ENCODE data around the gene NUAK1.

Gene NUAK1

DNA sequence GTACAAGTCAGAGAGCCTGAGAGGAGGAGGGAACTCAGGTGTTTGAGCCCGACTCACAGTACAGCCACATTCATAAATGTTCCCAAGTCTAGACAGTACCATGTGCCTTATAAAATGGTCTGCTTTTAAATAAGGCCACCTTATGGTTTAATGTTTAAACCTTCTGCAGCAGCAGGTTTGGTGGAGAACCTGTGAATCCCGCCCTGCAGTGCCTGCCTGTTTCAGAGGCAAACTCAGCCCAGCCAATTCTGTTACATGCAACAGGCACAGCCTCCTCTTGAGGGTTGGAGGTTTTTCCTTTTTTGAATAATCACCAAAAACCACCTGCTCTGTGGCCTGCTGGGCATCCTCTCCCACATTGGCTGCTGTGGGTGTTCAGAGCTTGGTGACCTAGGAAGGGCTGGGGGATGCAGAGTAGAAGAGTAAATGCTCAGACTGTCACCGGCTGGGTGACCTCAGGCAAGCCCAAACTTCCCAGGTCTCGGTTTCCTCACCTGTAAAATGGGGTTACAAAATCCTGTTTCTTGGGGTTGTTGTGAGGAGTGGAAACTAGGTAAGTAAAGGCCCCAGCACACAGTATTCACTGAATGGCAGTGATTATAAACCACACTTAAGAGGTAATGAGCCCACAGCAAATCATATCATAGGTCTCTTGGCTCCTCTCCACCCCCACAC lies 28.0 kb downstream of the NUAK1 start:
- DNase-seq (ENCODE audit: low read depth in 2 of 2) = no peak

DNA sequence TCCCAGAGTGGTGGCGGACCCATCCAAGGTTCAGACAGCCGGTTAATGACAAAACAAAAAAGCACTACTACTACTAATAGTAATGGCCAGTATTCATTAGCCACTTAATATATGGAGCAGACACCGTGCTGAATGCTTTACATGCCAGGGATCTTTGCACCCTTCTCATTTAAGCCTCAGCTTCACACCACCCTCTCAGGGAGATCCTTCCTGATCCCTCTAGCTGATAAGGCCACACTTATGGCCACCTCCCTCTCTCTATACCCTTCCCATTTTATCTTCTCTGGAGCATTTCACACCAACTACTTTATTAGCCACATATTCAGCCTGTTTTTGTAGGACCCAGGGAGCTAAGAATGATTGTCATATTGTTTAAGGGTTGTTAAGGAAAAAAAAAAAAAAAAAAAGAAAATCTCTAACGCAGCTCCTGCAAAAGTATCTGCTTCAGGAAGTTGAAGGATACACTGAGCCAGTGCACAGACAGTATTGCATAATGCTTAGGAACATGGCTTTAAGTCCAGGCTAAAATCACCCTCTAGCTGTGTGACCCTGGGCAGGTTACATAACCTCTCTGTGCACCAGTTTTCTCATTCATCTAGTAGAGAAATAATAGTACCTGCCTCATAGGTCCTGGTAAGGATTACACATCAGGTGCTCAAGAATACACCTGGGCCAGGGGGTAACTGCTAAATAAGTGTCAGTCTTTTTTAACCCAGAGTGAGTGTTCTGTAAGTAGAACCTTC lies 29.4 kb downstream of the NUAK1 start:
- DNase-seq (ENCODE audit: low read depth in 2 of 2) = no peak

DNA sequence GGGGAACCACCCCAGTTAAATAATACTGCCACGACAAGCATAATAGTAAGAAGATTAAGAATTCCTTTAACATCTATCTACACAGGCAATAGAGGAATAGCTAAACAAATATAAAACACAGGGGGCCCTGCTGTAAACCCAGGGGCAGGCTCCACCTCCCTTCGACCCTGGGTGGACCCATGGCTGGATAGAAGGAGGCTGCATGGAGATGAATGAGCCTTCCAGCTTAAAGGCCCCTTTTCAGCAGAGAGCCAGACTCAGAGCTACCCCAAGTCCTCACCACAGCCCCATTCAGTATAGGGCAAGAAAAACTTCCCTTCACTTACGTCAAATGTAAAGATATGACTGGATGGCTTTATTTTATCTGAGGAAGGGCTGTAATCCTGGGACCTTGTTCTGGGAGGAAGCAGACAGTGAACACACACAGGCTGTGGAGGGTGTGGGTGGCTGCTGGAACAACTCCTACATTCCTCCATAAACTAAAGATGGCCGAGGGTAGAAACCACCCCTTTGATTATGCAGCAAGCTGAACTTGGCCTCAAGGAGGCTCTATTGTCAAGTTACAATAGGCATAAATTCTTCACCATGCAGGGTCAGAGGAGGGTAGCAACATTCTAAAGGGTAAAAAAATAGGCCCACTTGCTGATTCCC lies 30.4 kb downstream of the NUAK1 start:
- no peak for DNase-seq (ENCODE audit: low read depth in 2 of 2)

GRCh38 chr12:106107566-106107965 lies 31.2 kb downstream of the NUAK1 start:
- no peak for DNase-seq (ENCODE audit: low read depth in 2 of 2)

- DNase-seq (ENCODE audit: low read depth in 2 of 2) = no peak
These were observed 31.9 kb downstream of the NUAK1 start for GRCh38 chr12:106106892-106107291.

DNA sequence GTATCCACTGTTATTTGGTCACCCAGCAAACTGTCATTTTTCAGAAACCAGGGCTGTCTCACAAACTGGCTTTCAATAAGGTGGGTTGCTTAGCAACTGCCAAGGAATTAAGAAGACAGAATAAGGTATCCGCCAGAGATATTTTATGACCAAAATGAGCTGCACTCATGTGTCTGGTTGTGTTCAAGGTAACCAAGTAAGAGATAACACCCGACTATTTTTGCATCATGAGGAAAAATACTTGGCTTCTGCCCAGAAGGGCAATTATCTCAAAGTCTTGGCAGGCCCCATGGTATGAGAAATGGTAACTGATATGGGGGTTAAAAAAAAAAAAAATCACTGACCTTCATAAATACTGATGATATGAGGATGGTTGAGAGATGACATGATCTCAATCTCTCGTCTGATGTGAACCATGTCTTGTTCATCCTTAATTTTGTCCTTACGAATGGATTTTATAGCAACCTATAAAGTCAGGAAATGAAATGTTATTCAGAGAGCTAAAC lies 32.6 kb downstream of the NUAK1 start:
- DNase-seq (ENCODE audit: low read depth in 2 of 2) = no peak

GRCh38 chr12:106101803-106102202 lies 37.0 kb downstream of the NUAK1 start:
- no peak for DNase-seq (ENCODE audit: low read depth in 2 of 2)

DNA sequence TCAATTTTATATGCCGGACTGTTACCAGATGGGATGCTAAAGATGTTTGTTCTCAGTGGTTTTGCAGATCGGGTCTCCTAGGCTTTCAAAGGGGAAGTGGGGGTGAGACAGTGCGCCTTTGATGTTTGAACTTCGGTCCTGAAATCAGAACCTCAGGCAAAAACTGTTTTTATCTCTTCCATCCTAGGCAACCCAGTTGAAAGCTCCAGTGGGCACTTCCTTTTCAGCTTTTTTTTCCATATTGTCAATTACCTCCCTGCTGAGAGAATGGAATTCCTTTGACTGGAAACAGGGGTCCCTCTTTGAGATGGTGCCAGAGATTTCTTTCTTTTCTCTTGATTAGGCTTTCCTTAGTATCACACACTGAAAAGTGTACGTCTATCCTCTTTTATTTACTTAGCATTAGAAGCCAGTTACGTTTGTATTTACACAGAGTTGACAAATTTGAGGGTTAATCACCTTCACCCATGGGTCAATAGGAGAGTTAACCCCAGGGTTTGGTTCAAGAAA lies 40.0 kb downstream of the NUAK1 start:
- DNase-seq (ENCODE audit: low read depth in 2 of 2) = no peak

DNA sequence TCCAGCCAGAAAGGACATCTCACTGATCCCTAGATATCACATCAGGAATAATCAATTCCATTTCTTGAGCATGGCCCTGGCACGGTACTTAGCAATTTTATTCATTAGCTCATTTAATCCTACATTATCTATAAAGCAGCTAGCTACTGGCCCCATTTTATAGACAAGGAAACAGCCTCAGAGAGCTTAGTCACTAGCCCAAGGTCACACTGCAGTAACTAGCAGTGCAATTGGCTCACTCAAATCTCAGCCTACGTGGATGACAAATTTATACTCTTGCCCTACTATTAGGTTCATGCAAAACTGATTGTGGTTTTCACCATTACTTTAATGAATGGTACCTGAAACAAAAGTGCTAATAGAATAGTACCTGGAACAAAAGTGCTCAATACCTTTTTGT lies 41.7 kb downstream of the NUAK1 start:
- DNase-seq (ENCODE audit: low read depth in 2 of 2) = no peak

GRCh38 chr12:106096376-106096775 lies 42.4 kb downstream of the NUAK1 start:
- no peak for DNase-seq (ENCODE audit: low read depth in 2 of 2)

- no peak for DNase-seq (ENCODE audit: low read depth in 2 of 2)
These were observed 44.5 kb downstream of the NUAK1 start for GRCh38 chr12:106094304-106094703.

GRCh38 chr12:106093246-106093645 lies 45.5 kb downstream of the NUAK1 start:
- DNase-seq (ENCODE audit: low read depth in 2 of 2) = no peak

DNA sequence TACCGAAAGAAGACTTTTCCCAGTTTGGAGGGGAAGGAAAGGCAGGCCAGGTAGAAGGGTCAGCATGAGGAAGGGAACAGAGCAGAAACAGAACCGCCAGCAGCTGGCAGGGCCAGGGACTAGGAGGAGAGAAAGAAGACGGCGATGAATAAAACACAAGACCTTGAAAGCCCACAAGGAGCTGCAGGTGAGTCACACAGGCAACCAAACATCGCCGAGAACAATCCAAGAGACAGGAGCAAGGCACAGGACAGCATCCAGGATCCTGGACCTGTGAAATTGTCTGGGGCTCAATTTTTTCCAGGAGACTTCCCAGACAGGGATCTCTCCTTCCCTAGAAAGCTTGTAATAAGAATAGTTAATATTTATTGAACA lies 47.3 kb downstream of the NUAK1 start:
- DNase-seq (ENCODE audit: low read depth in 2 of 2) = no peak

GRCh38 chr12:106090591-106091445 lies 47.9 kb downstream of the NUAK1 start:
- DNase-seq (ENCODE audit: low read depth in 2 of 2) = no peak

- DNase-seq (ENCODE audit: low read depth in 2 of 2) = no peak
These were observed 48.8 kb downstream of the NUAK1 start for GRCh38 chr12:106089935-106090334.

GRCh38 chr12:106088811-106089485 lies 49.8 kb downstream of the NUAK1 start:
- DNase-seq (ENCODE audit: low read depth in 2 of 2) = no peak

DNA sequence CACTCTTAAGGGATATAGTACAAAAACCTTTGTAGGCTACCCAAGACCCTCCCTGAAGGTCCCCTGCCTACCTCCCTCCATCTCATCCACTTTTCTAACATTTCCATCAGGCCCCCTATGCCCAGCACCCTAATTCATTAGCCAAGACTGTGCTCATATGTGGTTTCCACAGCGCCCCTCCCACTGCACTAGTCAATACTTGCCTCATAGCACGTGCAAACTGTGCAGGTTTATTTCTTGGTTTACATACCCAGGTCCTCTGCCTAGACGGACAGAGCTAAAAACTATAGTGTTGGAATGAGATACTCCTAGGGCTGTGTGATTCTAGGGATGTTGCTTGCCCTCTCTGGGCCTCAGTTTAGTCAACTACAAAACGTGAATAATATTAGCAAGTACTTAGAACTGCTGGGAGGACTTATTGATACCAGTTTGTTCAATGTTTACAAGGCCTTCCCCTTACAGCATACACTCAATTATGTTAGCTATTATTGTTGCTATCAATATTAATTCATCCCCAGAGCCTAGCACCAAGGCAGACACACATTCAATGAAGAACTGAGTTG lies 50.4 kb downstream of the NUAK1 start:
- DNase-seq (ENCODE audit: low read depth in 2 of 2) = no peak

- DNase-seq (ENCODE audit: low read depth in 2 of 2) = no peak
These were observed 52.1 kb downstream of the NUAK1 start for GRCh38 chr12:106086696-106087095.

DNA sequence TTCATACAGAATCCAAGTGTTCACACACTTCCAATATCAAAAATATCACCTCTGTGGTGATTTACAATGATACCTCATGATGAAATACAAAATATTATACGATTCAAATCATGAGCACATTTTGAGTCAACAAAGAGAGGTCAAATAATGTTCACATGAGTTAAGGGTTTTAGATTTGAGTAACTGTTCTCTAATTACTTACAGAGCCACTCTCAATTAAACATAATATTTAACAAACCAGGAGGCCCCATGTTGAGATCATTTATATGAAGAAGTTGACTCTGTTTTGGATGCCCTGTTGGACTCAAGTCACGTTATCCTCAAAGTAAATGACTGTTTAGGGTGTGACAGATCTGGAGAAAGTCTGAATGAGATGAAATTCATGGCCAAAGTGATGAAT lies 53.5 kb downstream of the NUAK1 start:
- no peak for DNase-seq (ENCODE audit: low read depth in 2 of 2)

DNA sequence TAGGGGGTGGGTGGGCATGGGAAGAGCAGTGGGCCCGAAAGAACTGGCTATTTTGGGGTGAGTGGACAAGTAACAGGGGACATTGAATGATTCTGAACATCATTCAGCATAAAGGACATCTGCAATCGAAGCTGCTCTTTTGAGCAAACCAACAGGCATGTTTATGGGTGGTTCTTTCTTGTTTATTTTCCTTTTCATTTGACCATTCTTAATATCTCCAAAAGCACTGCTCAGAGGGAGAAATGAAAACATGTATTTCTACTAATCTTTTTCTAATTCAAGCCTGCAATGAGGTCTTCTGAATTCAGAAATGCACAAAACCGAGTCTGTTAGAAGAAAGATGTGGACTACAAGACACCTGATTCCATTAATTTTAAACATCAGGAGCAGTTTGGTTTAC lies 54.0 kb downstream of the NUAK1 start:
- no peak for DNase-seq (ENCODE audit: low read depth in 2 of 2)
